Muscle of back (tissue), 11 donors: ENCODE results near the gene ACP6. TPM values are rescaled to one million over a fixed set of nuclear protein-coding genes. Genes with fewer than 3 reads are reported as not detected.
A peak's percentile ranks its signal among the peaks of the same experiment; 100 is the strongest.

ENCODE experiments used
- DNase-seq, 3 donors: peaks; one replicate each; pipeline versions ENCODE4 v3.0.0 to v3.0.0-alpha.2; 2013
- polyA plus RNA-seq, 10 donors: library from polyadenylated mRNA; unstranded; fragments of 120-200 nt; gene quantifications; one replicate each; pipeline ENCODE4 v1.2.1, GENCODE V29; 2013; ENCODE audit not compliant: insufficient read length in 10 of 10

Gene ACP6
- polyA plus RNA-seq, 10 donors = 6.0 to 11.2 (median 8.0) TPM

DNA sequence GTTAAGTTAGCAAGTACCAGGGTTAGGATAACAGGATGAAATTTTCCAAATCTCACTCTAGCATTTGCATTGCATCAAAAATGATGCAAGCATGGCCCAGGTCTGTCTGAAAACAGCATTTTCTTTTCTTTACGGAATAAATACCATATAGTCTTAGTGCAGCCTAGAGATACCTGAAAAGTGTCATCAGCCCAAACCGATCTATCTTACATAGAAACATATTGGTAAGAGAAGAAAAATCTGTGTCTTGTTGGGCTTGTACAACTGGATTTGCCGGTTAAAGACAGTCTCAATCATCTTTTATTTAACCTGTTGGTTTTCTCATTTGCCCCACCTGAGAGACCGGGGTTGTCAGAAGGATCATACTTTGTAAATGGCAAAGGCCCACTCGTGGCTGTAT lies 15.8 kb downstream of the ACP6 start:
- no peak for DNase-seq

DNA sequence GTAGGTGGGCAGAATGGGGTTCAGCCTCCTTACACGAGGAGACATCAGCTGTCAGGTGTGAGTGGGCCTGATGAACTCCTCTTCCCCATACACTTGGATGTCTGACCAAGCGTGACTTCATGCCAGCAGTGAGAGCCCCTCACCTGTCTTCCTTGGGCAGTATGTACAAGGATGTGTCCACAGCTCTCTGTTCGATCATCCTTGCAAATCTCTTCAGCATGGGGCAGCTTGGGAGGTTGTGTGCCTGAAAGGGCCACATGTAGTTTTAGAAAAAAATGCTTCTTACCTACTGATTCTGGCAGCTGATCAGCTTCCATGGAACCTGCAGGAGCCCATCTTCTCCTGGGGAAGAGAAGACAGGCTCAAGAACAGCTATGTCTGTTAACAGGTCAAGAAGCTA lies 18.0 kb downstream of the ACP6 start:
- DNase-seq = no peak

GRCh38 chr1:147651466-147651865 lies 18.9 kb downstream of the ACP6 start:
- no peak for DNase-seq

DNA sequence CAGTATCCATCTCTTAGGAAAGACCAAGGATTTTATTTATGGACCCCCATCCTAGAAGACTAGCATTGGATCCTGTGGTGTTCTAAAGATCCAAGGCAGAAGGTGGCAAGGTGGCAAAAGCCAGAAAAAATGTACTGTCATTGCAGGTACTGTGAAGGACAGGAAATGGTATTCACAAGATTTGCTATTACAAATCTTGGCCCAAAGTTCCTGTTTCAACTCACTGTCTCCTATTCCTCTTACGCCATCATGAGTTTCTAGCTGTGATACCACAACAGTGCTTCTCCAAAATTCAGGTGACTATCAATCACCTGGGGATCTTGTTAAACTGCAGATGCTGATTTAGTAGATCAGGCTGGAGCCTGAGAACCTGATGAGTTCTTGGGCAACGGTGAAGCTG lies 21.4 kb downstream of the ACP6 start:
- DNase-seq = no peak

- no peak for DNase-seq
Measured at GRCh38 chr1:147647796-147648633, 22.3 kb downstream of the ACP6 start.

DNA sequence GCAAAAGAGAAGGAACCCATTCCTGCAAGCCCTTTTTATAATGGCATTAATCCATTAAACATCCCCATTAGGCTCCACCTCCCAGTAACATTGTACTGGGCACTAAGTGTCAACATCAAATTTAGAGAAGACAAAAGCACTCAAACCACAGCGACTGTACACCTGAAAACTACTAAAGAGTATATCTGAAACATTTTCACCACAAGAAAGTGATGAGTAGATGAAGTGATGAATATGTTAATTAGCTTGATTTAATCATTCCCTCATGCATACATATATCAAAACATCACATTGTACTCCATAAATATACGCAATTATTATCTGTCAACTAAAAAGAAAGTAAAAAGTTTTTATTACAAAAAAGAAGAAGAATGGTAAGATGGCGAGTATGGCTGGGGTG lies 26.4 kb downstream of the ACP6 start:
- no peak for DNase-seq

DNA sequence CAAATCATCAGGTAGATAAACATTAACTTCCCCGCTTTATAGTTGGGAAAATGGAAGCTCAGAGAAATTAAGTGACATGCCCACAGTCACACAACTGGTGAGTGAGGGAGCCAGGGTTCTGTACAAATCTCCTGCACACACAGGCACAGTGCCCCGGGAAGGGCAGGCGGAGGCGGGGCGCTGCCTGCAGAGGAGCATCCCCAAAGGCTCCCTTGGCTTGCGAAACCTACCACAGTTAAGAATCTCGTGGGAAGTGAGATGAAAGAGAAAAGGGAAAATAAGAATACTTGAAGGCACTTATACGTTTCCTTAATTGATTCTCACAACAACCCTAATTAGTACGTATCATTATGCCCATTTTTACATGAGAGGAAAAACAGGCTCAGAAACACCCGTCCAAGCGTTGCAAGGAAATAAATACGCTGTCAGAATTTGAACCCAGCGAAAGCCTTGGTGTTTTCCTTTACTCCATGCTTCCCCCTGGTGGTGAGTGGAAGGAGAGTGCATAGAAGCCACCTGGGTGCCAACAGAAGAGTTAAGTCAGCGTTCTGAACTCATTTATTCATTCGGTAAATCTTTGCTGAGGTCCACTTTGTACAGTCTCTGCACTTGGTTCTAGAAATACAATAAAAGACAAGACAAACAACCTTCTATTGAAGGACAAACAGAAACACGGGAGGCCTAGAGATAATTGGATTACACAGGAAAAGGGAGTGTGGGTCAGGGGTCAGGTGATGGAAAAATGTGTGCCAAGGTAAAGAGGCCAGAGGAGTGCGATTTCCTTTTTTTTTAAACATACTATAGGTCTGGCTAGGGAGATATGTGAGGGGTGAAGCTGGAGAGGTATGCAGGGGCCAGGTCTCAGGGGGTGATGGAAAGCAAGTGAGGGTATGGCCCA lies 28.4 kb downstream of the ACP6 start:
- DNase-seq = peak; percentile 32 to 49 (median 48)

GRCh38 chr1:147641291-147641690 lies 29.0 kb downstream of the ACP6 start:
- no peak for DNase-seq

DNA sequence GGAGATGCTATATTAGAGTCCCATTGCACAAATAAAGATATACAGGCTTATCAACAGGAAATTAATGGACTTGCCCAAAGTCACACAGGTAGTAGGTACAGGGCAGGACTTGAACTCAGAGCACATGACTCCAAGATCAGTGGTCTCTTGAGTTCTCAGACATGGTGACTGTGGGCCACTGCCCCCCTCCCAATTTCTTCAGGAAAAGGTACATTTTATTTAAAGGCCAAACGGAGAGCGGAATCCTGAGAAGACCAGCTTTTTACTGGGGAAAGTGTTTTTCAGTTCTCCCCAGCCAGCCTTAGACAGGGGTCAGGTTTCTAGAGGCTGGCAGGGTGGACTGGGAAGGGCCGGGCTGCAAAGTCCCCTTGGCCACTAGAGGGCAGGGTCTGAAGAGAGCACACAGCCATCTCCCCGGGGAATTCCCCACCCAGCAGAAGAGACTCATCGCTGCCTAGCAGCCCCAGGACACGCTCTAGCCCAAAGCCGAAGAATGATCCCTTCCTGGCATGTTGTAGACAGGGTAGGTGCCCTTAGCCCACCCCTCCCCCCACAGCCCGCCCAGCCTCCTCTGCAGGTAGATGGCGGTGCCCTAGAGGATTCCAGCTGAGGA lies 29.7 kb downstream of the ACP6 start:
- DNase-seq = peak; percentile 41 to 45 (median 43)

DNA sequence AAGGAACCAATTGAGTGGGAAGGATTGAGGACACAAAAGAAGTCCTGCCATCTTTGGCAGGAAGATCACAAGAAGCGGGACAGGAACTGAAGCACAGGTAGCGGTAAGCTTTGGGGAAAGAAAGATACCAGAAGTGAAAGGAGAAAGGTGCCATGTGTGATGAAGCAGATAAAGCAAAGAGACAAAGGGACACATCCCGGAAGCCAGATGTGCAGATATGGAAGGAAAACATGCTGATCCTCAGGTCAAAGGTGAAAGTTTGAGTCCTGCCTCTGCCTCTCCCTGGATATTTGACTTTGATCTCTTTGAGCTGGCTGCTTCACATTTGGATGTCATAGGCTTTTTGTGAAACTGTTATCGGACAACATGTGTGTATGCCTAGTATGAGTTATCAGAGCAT lies 34.0 kb downstream of the ACP6 start:
- no peak for DNase-seq

- DNase-seq = no peak
Measured at GRCh38 chr1:147635342-147635741, 35.0 kb downstream of the ACP6 start.

- no peak for DNase-seq
Measured at GRCh38 chr1:147634645-147635044, 35.7 kb downstream of the ACP6 start.

GRCh38 chr1:147633759-147634158 lies 36.6 kb downstream of the ACP6 start:
- DNase-seq = no peak

DNA sequence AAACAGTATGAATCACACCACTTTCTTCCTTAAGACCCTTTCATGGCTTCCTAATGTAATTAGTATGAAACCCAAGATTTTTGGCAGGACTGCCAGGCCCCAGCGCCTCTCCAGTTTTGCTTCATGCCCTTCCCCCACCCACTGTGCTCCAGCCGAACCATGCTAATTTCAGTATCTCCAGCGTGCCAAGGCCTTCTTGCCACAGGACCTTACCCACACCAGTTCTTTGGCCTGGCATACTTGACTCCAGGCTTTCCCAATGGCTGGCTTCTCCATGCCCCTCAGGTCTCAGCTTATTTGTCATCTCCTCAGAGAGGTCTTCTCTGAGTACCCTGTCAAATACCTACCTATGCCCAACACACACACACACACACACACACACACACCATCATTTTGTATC lies 38.5 kb downstream of the ACP6 start:
- no peak for DNase-seq

GRCh38 chr1:147630447-147630846 lies 39.9 kb downstream of the ACP6 start:
- DNase-seq = no peak

- DNase-seq = no peak
Measured at GRCh38 chr1:147630022-147630421, 40.3 kb downstream of the ACP6 start.

- no peak for DNase-seq
Measured at GRCh38 chr1:147628441-147628840, 41.9 kb downstream of the ACP6 start.

DNA sequence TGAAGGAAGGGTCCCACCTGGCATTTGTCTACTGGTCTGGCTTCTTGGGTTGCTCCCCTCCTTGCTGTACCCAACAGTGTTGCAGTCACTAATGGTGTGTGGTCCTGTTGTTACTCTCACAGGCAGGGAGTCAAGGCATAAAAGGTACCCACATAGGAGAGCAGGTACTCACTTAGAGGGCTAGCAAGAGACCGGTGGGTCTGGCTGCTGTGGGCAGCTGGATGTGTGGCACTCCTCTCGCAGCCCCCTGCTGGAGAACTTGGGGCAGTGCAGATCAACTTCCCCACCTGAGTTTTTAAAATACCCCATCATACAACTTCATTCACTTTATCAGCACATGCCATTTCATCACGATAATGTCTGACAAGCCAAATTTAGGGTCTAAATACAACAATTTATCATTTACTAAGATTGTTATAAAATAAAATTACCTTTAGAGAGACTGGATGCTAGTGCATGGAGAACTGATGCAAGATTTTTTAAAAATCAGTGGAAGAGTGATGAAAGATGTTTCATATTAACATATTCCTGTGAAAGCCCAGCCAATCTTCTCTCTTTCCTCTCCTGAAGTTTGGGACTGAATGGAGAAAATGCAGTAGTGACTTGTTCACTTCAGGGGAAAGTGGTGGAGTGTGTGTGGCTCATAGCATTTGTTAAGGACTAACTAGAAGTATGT lies 42.8 kb downstream of the ACP6 start:
- peak; percentile 17 to 58 (median 42) for DNase-seq

- DNase-seq = no peak
Measured at GRCh38 chr1:147626739-147627138, 43.6 kb downstream of the ACP6 start.

GRCh38 chr1:147626291-147626690 lies 44.0 kb downstream of the ACP6 start:
- DNase-seq = no peak

DNA sequence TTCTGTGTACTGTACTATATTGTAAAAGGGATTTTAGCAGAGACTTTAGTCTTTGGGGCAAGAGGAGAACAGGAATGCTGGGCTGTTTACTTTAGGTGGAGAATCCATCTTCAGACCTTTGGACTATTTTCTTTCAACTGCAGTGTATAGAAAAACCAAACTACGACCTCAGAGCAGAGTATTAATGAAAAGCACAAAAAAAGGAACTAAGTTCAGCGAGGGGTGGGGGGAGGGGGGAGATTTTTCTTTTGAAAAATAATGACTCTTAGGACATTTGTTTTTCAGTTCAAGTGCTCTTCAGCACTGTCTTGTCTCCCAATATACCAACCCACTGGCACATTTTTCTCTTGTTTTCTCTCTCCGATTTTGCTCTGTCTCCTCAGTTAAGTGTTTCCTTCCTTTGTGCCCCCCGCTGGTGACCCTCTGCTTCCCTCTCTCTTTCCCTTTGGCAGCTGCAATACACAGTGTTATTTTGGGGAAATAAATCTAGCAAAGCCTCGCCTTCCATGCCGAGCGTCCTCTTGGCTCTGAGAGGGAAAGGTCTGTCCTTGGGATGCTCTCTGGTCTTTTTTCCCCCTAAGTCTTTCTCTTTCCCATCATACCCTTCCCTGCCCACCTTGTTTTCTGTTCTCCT lies 44.8 kb downstream of the ACP6 start:
- DNase-seq = no peak
